ENCODE results near the gene PRKCZ. TPM values are rescaled to one million over a fixed set of nuclear protein-coding genes. Genes with fewer than 3 reads are reported as not detected.

PRKCZ gene
- total RNA-seq, 2 donors from 2014 or later = 9.6 to 10.9 TPM

DNA sequence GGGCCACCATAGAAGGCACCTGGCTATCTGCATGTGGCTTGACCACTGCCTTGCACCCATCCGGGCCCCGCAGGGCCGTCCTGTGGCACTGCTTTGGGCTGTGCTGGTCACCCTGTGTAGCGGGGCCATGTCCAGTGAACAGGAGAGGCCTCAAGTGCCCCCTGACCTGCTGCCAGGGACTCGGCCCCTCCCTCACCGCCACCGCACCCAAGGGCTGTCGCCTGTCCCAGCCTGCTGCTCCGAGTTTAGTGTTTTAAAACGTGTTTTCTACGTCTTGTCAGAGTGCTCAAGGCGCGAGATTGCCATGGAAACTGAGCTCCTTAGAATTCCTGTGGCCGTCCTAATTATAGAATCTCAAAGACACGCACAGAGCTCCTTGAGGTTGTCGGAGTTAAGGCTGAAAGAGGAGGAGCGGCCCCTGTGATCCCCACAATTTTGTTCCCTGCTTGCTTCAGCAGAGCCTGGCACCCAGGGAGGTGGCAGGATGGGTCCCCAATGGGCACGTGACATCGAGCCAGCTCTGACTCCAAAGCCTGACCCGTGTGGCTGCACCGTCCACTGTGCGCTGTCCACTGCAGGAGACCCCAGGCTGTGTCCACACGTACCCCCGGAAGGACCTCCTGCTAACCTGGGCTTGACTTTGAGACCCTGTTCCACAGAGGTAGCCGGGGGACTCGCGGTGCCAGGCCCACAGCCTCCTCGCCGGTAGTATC, 78.1 kb downstream of the PRKCZ start:
- Histone ChIP-seq H3K27me3 (no peaks in the 10 kb centered on the region), H3K36me3 (replicated peaks in 1 of 2; ENCODE audit: insufficient read depth in 1 of 2, low read depth in 2 of 2) (no peaks in the 10 kb centered on the region), H3K9me3 (no peaks in the 10 kb centered on the region), H3K4me3 (no peak overlapping the region), H3K27ac (no peak overlapping the region), H3K4me1 (peaks cover 11% of the 10 kb centered on the region)
- intact Hi-C loops (cut with DNase I) = no loop called here
- peak in 1 of 4 donors; percentile 6 for DNase-seq
- ATAC-seq = no peak
- WGBS, 2 donors = 93% methylated on average over 19 to 28 of the region's 29 CpGs
- no peak for TF ChIP-seq POLR2A (IDR thresholded peaks at IDR 0.05)

DNA sequence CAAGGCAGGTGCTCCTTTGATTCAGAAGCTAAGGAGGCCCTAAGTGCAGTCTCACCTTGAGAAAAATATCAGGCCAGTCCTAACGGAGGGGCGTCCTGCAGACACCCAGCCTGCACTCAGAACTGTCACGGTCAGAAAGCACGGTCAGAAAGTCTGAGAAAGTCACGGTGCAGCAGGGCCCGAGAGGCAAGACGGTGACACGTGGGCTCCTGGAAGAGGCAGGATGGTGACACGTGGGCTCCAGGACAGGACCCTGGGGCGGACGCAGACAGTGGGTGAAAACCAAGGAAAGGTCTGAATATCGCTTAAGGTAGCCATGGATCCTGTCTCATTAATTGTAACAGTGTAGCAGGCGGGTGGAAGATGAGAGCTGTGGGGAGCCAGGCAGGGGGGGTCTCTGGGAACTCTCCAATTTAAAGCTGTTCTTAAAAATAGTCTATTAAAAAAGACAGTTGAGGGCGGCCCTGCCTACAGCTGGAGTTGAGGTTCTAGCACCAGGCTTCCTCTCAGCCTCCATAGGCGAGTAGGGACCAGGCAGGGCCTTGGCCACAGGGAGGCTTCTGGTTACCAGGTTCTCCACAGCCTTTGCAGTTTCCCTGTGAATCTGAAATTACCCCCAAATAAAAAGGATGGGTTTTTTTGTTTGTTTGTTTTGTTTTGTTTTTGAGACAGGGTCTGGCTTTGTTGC, 79.2 kb downstream of the PRKCZ start:
- Histone ChIP-seq H3K9me3 (no peaks in the 10 kb centered on the region), H3K27me3 (no peaks in the 10 kb centered on the region), H3K27ac (no peak overlapping the region), H3K4me1 (peaks cover 11% of the 10 kb centered on the region), H3K4me3 (no peak overlapping the region), H3K36me3 (replicated peaks in 1 of 2; ENCODE audit: insufficient read depth in 1 of 2, low read depth in 2 of 2) (no peaks in the 10 kb centered on the region)
- DNase-seq (peak in 1 of 4 donors; percentile 3), ATAC-seq (no peak)
- TF ChIP-seq, protein P1, sequence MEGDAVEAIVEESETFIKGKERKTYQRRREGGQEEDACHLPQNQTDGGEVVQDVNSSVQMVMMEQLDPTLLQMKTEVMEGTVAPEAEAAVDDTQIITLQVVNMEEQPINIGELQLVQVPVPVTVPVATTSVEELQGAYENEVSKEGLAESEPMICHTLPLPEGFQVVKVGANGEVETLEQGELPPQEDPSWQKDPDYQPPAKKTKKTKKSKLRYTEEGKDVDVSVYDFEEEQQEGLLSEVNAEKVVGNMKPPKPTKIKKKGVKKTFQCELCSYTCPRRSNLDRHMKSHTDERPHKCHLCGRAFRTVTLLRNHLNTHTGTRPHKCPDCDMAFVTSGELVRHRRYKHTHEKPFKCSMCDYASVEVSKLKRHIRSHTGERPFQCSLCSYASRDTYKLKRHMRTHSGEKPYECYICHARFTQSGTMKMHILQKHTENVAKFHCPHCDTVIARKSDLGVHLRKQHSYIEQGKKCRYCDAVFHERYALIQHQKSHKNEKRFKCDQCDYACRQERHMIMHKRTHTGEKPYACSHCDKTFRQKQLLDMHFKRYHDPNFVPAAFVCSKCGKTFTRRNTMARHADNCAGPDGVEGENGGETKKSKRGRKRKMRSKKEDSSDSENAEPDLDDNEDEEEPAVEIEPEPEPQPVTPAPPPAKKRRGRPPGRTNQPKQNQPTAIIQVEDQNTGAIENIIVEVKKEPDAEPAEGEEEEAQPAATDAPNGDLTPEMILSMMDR (IDR thresholded peaks at IDR 0.05) = no peak
- no peak for TF ChIP-seq POLR2A (IDR thresholded peaks at IDR 0.05)
- intact Hi-C loops (cut with DNase I) = no loop called here
- 94 to 96% methylated on average over 14 to 15 of the region's 15 CpGs for WGBS, 2 donors

DNA sequence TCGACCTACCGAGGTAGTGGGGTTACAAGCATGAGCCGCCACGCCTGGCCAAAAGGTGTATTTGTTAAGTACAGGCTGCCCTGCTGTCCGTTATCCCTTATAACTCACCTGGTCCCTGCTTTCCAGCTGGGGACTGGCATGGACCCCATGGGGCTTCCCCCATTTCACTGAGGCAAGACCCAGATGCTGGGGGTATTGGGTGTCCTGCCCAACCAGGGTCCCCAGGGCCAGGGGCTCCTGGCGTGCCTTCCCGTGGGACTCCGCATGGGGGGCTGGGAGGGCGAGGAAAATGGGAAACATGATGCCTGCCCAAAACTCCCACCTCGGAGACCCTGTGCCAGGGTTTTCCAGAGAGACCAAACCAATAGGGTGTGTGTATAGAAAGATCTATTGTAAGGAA, 79.9 kb downstream of the PRKCZ start:
- Histone ChIP-seq H3K36me3 (replicated peaks in 1 of 2; ENCODE audit: insufficient read depth in 1 of 2, low read depth in 2 of 2) (no peaks in the 10 kb centered on the region), H3K9me3 (no peaks in the 10 kb centered on the region), H3K4me1 (peaks cover 11% of the 10 kb centered on the region), H3K27ac (no peak overlapping the region), H3K27me3 (no peaks in the 10 kb centered on the region), H3K4me3 (no peak overlapping the region)
- WGBS, 2 donors = 89 to 93% methylated on average over 9 to 10 of the region's 10 CpGs
- TF ChIP-seq POLR2A (IDR thresholded peaks at IDR 0.05) = no peak
- intact Hi-C loops (cut with DNase I) = no loop called here
- DNase-seq (peak in 1 of 4 donors; percentile 8), ATAC-seq (no peak)

DNA sequence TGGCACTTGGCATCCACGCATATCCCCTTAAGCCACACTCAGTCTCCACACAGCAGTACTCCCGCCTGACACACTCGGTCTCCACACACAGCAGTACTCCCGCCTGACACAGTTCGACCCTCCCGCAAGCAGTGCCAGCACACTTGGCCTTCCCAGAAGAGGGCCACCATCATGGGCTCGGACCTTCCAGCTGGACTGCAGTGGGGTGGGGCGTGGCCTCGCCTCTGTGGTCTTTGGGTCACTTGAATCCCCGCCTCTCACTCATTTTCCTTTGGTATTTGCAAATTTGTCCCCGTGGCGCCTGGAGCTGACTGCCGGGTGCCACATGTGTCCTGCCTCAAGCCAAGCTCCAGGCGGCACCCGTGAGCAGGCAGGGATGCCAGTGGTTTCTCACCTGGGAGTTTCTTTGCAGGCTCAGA, 80.7 kb downstream of the PRKCZ start:
- Histone ChIP-seq H3K27me3 (no peaks in the 10 kb centered on the region), H3K36me3 (replicated peaks in 1 of 2; ENCODE audit: insufficient read depth in 1 of 2, low read depth in 2 of 2) (no peaks in the 10 kb centered on the region), H3K9me3 (no peaks in the 10 kb centered on the region), H3K27ac (no peak overlapping the region), H3K4me3 (no peak overlapping the region), H3K4me1 (peaks cover 11% of the 10 kb centered on the region)
- ATAC-seq (no peak), DNase-seq (peak in 1 of 4 donors; percentile 8)
- no peak for TF ChIP-seq POLR2A (IDR thresholded peaks at IDR 0.05)
- TF ChIP-seq, protein P1 (IDR thresholded peaks at IDR 0.05) = no peak
- intact Hi-C loops (cut with DNase I) = no loop called here
- WGBS, 2 donors = 96% methylated on average over 15 of the region's 15 CpGs

DNA sequence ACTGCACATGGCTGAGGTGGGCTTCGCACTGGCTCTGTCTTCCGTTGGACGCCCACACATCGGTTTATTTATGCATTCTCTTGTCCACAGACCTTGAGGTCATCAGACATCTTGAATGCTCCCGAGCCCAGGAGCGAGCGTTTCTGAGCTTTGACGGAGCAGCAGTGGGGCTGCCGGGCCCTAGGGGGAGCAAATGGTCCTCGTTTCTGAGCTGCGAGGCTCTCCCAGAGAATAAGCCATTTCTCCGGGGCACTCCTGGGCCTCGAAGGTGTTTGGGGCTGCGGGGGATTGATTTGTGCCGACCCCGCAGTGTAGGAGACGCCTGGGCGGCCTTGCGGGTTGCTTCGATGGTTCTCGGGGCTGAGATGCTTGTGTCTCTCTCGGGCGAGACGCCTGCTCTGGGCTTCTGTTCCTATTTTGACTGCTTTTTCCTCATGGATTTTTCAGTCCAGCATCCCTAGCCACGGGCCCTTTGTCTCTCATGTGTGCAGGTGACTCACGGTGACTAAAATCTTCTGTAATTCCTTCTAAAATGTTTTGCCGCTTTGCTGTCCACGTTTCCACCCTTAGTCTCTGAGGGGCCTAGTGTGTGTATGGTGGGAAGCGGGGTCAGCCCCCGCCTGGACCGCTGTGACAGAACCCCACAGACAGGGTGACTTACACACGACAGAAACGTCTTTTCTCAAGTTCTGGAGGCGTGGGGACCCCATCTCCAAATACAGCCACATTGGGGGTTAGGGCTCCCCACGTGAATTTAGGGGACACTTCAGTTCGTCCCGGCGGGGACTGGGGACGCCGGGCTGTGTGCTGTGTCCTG, 82.2 kb downstream of the PRKCZ start:
- Histone ChIP-seq H3K36me3 (replicated peaks in 1 of 2; ENCODE audit: insufficient read depth in 1 of 2, low read depth in 2 of 2) (no peaks in the 10 kb centered on the region), H3K4me1 (peaks cover 11% of the 10 kb centered on the region), H3K27ac (peak overlapping the region; percentile 64 to 80 (median 72)), H3K27me3 (no peaks in the 10 kb centered on the region), H3K9me3 (no peaks in the 10 kb centered on the region), H3K4me3 (no peak overlapping the region)
- DNase-seq (peak in 3 of 4 donors; percentile 17 to 24 (median 23)), ATAC-seq (no peak)
- intact Hi-C loops (cut with DNase I) = no loop called here
- WGBS, 2 donors = 38 to 48% methylated on average over 32 to 40 of the region's 40 CpGs
- TF ChIP-seq, protein P1 (IDR thresholded peaks at IDR 0.05) = peak in 3 of 7 experiments; percentile 8 to 13 (median 12)
- no peak for TF ChIP-seq POLR2A (IDR thresholded peaks at IDR 0.05)
